Measurements from ENCODE around the gene SEC11C. TPM values are rescaled to one million over a fixed set of nuclear protein-coding genes. Genes with fewer than 3 reads are reported as not detected.

SEC11C gene
- total and polyA plus RNA-seq, 2 of the 13 experiments (the other 11 are each of a cell fraction or from before 2014, with no cell fraction given), result 71.9 to 297 TPM

DNA sequence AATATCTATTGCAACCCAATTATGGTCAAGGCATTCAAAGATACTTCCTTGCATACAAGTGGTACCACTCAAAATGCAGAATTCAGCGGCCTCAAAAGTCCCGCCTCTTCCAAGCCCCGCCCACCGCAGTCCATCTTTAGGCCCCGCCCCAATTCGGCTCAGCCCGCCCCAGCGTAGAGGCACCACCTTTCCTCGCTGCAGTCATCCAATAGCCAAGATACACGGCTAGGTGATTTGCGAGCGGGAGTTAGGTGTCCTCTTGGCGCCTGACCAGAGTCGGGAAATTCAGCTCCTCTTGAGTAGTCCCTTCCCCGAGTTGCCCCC, 431 bp upstream of the SEC11C start (continued):
- TF ChIP-seq, protein P1, sequence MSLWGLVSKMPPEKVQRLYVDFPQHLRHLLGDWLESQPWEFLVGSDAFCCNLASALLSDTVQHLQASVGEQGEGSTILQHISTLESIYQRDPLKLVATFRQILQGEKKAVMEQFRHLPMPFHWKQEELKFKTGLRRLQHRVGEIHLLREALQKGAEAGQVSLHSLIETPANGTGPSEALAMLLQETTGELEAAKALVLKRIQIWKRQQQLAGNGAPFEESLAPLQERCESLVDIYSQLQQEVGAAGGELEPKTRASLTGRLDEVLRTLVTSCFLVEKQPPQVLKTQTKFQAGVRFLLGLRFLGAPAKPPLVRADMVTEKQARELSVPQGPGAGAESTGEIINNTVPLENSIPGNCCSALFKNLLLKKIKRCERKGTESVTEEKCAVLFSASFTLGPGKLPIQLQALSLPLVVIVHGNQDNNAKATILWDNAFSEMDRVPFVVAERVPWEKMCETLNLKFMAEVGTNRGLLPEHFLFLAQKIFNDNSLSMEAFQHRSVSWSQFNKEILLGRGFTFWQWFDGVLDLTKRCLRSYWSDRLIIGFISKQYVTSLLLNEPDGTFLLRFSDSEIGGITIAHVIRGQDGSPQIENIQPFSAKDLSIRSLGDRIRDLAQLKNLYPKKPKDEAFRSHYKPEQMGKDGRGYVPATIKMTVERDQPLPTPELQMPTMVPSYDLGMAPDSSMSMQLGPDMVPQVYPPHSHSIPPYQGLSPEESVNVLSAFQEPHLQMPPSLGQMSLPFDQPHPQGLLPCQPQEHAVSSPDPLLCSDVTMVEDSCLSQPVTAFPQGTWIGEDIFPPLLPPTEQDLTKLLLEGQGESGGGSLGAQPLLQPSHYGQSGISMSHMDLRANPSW (CRISPR knock-in tag; IDR thresholded peaks at IDR 0.05; ENCODE audit: borderline replicate concordance), result 0 out of 2 replicates have a peak, but pooled peaks have one; percentile 59

DNA sequence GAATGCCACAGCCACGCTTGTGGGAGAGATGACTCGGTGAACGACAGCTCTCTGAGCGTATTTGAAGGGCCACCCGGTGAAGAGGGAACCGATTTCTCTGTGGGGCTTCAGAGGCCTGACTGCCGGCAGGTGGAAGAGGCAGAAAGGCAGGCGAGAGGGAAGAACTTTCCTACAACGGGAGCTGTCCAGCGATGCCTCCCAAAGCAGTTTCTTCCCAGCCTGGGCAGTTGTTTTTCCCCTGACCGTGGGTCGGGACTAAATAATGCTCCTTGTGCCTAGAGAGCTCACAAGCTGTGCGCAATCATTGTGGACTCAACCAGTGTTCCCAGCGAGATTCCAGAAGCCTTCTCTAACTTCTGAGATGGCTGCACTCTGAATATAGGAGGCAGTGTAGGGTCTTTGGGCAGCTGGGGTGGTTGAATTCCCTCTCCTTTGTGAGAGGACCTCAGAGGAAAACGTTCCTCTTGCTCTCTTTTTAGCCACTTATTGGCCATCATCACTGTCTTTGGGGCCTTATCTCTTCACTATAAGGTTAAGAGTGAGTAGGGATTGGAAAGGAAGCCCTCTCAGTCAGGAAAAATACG, 710 bp downstream of the SEC11C start:
- Histone ChIP-seq H3K4me3 (replicated peaks in 1 of 3; ENCODE audit: insufficient read depth in 1 of 3, low read depth in 2 of 3, low read length in 3 of 3) (peak overlapping the region; percentile 83 to 98 (median 86)), H3K9me3 (ENCODE audit: low read length) (no peaks in the 10 kb centered on the region), H3K27ac (ENCODE audit: extremely low read length, insufficient read depth, low read length) (peak overlapping the region; percentile 83), H4K20me1 (ENCODE audit: insufficient read depth, low read length) (no peaks in the 10 kb centered on the region), H3K4me2 (ENCODE audit: low read depth, low read length) (peak overlapping the region; percentile 94), H3K9ac (ENCODE audit: insufficient read depth, low read depth, low read length) (peak overlapping the region; percentile 90), H2AFZ (ENCODE audit: low read length) (no peak overlapping the region), H3K27me3 (ENCODE audit: control insufficient read depth in 1 of 2, insufficient read depth in 2 of 2, low read length in 2 of 2) (no peaks in the 10 kb centered on the region; a peak in 1 of 5 replicates), H3K4me1 (ENCODE audit: insufficient read depth, low read length) (peaks cover 39% of the 10 kb centered on the region), H3K79me2 (ENCODE audit: insufficient read depth, low read length) (peaks cover 42% of the 10 kb centered on the region), H3K36me3 (replicated peaks in 1 of 2; ENCODE audit: control insufficient read depth in 1 of 2, insufficient read depth in 2 of 2, low read length in 2 of 2) (no peaks in the 10 kb centered on the region)
- intact Hi-C loops (cut with micrococcal nuclease; ENCODE audit: unreplicated experiment) (no loop called here), in situ Hi-C loops (cut with HindIII; ENCODE audit: extremely low pct_ligation_motif_present, low pct_unique_long_range_greater_than_20kb) (no loop called here)
- ATAC-seq (peak; percentile 28), FAIRE-seq (no peak), DNase-seq (ENCODE audit: low spot score) (peak; percentile 32)
- POLR2A ChIA-PET, result interaction anchor here (1.1 kb wide), 1 partner anchor 727 kb away, joined by 3 read pairs; no protein-coding TSS in a partner anchor
- CTCF ChIA-PET (ENCODE audit: low intra/inter-chr PET ratio, low total read pairs), result no interaction called here
- WGBS (ENCODE audit: low lambda C conversion rate), result 0% methylated on average over 13 of the region's 16 CpGs
- BruUV-seq (replicated peaks), result no TSS peak
- TF ChIP-seq EZH2 (conservative IDR thresholded peaks at IDR 0.05; ENCODE audit: low read depth, low read length), result no peak
- TF ChIP-seq TBP (CRISPR knock-in tag; IDR thresholded peaks at IDR 0.05), result no peak
- TF ChIP-seq KAT7 (CRISPR knock-in tag; IDR thresholded peaks at IDR 0.05; ENCODE audit: borderline replicate concordance), result no peak
- no peak for TF ChIP-seq ZNF44 (CRISPR knock-in tag; IDR thresholded peaks at IDR 0.05)
- TF ChIP-seq, protein P2, sequence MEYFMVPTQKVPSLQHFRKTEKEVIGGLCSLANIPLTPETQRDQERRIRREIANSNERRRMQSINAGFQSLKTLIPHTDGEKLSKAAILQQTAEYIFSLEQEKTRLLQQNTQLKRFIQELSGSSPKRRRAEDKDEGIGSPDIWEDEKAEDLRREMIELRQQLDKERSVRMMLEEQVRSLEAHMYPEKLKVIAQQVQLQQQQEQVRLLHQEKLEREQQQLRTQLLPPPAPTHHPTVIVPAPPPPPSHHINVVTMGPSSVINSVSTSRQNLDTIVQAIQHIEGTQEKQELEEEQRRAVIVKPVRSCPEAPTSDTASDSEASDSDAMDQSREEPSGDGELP (IDR thresholded peaks at IDR 0.05; ENCODE audit: borderline replicate concordance, low read depth), result no peak
- no peak for TF ChIP-seq ZNF878 (CRISPR knock-in tag; IDR thresholded peaks at IDR 0.05)
- TF ChIP-seq TP53 (CRISPR knock-in tag; conservative IDR thresholded peaks at IDR 0.05), result no peak
- TF ChIP-seq NFE2 (CRISPR knock-in tag; IDR thresholded peaks at IDR 0.05), result no peak
- TF ChIP-seq ZNF552 (CRISPR knock-in tag; IDR thresholded peaks at IDR 0.05; ENCODE audit: borderline replicate concordance), result no peak
- 0 out of 2 replicates have a peak, but pooled peaks have one; percentile 12 for TF ChIP-seq ZNF510 (CRISPR knock-in tag; IDR thresholded peaks at IDR 0.05; ENCODE audit: low read depth)
- TF ChIP-seq HOXA7 (CRISPR knock-in tag; IDR thresholded peaks at IDR 0.05), result no peak
- TF ChIP-seq ZNF382 (CRISPR knock-in tag; IDR thresholded peaks at IDR 0.05; ENCODE audit: borderline replicate concordance), result no peak
- TF ChIP-seq TRIM24 (CRISPR knock-in tag; IDR thresholded peaks at IDR 0.05), result no peak
- no peak for TF ChIP-seq JUN (CRISPR knock-in tag; IDR thresholded peaks at IDR 0.05)
- TF ChIP-seq, protein P3, sequence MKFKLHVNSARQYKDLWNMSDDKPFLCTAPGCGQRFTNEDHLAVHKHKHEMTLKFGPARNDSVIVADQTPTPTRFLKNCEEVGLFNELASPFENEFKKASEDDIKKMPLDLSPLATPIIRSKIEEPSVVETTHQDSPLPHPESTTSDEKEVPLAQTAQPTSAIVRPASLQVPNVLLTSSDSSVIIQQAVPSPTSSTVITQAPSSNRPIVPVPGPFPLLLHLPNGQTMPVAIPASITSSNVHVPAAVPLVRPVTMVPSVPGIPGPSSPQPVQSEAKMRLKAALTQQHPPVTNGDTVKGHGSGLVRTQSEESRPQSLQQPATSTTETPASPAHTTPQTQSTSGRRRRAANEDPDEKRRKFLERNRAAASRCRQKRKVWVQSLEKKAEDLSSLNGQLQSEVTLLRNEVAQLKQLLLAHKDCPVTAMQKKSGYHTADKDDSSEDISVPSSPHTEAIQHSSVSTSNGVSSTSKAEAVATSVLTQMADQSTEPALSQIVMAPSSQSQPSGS (CRISPR knock-in tag; IDR thresholded peaks at IDR 0.05), result no peak
- no peak for TF ChIP-seq GABPB1 (CRISPR knock-in tag; IDR thresholded peaks at IDR 0.05)
